GM19193 (cell line): ENCODE results near the gene PPP3CA.

Experiments
- POLR2A ChIP-seq: IDR thresholded peaks from 4 replicates; pipeline ENCODE4 v1.6.1; 2011; ENCODE audit not compliant: insufficient read depth, insufficient read length; ENCODE audit errors: extremely low read depth

PPP3CA gene

GRCh38 chr4:101345596-101346350, 1.6 kb downstream of the PPP3CA start:
- no peak for TF ChIP-seq POLR2A

- TF ChIP-seq POLR2A: no peak
Observed at GRCh38 chr4:101345271-101345595, 2.1 kb downstream of the PPP3CA start.

GRCh38 chr4:101339332-101339731, 8.0 kb downstream of the PPP3CA start:
- TF ChIP-seq POLR2A: no peak

GRCh38 chr4:101337688-101338087, 9.6 kb downstream of the PPP3CA start:
- no peak for TF ChIP-seq POLR2A

GRCh38 chr4:101334963-101335572, 12.3 kb downstream of the PPP3CA start:
- TF ChIP-seq POLR2A: no peak

- no peak for TF ChIP-seq POLR2A
Observed at GRCh38 chr4:101332424-101332823, 14.9 kb downstream of the PPP3CA start.

GRCh38 chr4:101331017-101331416, 16.3 kb downstream of the PPP3CA start:
- TF ChIP-seq POLR2A: no peak

- TF ChIP-seq POLR2A: no peak
Observed at GRCh38 chr4:101329592-101329991, 17.7 kb downstream of the PPP3CA start.

- TF ChIP-seq POLR2A: no peak
Observed at GRCh38 chr4:101328063-101328602, 19.2 kb downstream of the PPP3CA start.

- TF ChIP-seq POLR2A: no peak
Observed at GRCh38 chr4:101326576-101326975, 20.8 kb downstream of the PPP3CA start.

- TF ChIP-seq POLR2A: no peak
Observed at GRCh38 chr4:101322743-101323142, 24.6 kb downstream of the PPP3CA start.

GRCh38 chr4:101321481-101322042, 25.8 kb downstream of the PPP3CA start:
- no peak for TF ChIP-seq POLR2A

GRCh38 chr4:101315786-101316185, 31.5 kb downstream of the PPP3CA start:
- no peak for TF ChIP-seq POLR2A

GRCh38 chr4:101315041-101315440, 32.3 kb downstream of the PPP3CA start:
- no peak for TF ChIP-seq POLR2A

GRCh38 chr4:101309925-101310324, 37.4 kb downstream of the PPP3CA start:
- no peak for TF ChIP-seq POLR2A

- no peak for TF ChIP-seq POLR2A
Observed at GRCh38 chr4:101307899-101308298, 39.4 kb downstream of the PPP3CA start.
